ENCODE results near the gene HSPH1.
"Not testable (repeated sequence)": the region's sequence is repeated elsewhere in the genome, so short reads cannot be mapped to it uniquely, and the experiment has no call there.

Gene HSPH1

GRCh38 chr13:31177813-31178495 is 16.2 kb upstream of the HSPH1 start:
- DNase-seq (ENCODE audit: low spot score), result not testable (repeated sequence)

- no peak for DNase-seq (ENCODE audit: low spot score)
Measured at GRCh38 chr13:31175847-31176532, 14.3 kb upstream of the HSPH1 start.

- DNase-seq (ENCODE audit: low spot score), result peak; percentile 51
Measured at GRCh38 chr13:31174018-31174417, 12.3 kb upstream of the HSPH1 start.

GRCh38 chr13:31172535-31172934 is 10.8 kb upstream of the HSPH1 start:
- no peak for DNase-seq (ENCODE audit: low spot score)

- DNase-seq (ENCODE audit: low spot score), result no peak
Measured at GRCh38 chr13:31172001-31172400, 10.3 kb upstream of the HSPH1 start.

GRCh38 chr13:31168736-31169135 is 7.0 kb upstream of the HSPH1 start:
- no peak for DNase-seq (ENCODE audit: low spot score)

- DNase-seq (ENCODE audit: low spot score), result no peak
Measured at GRCh38 chr13:31168166-31168565, 6.5 kb upstream of the HSPH1 start.

GRCh38 chr13:31167490-31167889 is 5.8 kb upstream of the HSPH1 start:
- no peak for DNase-seq (ENCODE audit: low spot score)

GRCh38 chr13:31166591-31166990 is 4.9 kb upstream of the HSPH1 start:
- no peak for DNase-seq (ENCODE audit: low spot score)

- peak; percentile 98 for DNase-seq (ENCODE audit: low spot score)
Measured at GRCh38 chr13:31162151-31163008, 676 bp upstream of the HSPH1 start.

GRCh38 chr13:31160857-31161556 is 697 bp downstream of the HSPH1 start:
- peak; percentile 57 for DNase-seq (ENCODE audit: low spot score)

GRCh38 chr13:31159306-31159705 is 2.4 kb downstream of the HSPH1 start:
- no peak for DNase-seq (ENCODE audit: low spot score)

GRCh38 chr13:31154939-31155338 is 6.8 kb downstream of the HSPH1 start:
- no peak for DNase-seq (ENCODE audit: low spot score)

- DNase-seq (ENCODE audit: low spot score), result no peak
Measured at GRCh38 chr13:31151837-31152236, 9.9 kb downstream of the HSPH1 start.

GRCh38 chr13:31150315-31150985 is 11.3 kb downstream of the HSPH1 start:
- no peak for DNase-seq (ENCODE audit: low spot score)

GRCh38 chr13:31149604-31150003 is 12.1 kb downstream of the HSPH1 start:
- no peak for DNase-seq (ENCODE audit: low spot score)

GRCh38 chr13:31145417-31145816 is 16.3 kb downstream of the HSPH1 start:
- no peak for DNase-seq (ENCODE audit: low spot score)

GRCh38 chr13:31138515-31138914 is 23.2 kb downstream of the HSPH1 start:
- DNase-seq (ENCODE audit: low spot score), result no peak

- DNase-seq (ENCODE audit: low spot score), result no peak
Measured at GRCh38 chr13:31136724-31137123, 25.0 kb downstream of the HSPH1 start.

GRCh38 chr13:31134039-31134711 is 27.5 kb downstream of the HSPH1 start:
- no peak for DNase-seq (ENCODE audit: low spot score)

GRCh38 chr13:31133621-31134020 is 28.1 kb downstream of the HSPH1 start:
- no peak for DNase-seq (ENCODE audit: low spot score)

Data from globus pallidus (tissue), 1 donor.